OCI-LY1 (cell line): ENCODE results near the gene PTGES.
"Not testable (repeated sequence)": the region's sequence is repeated elsewhere in the genome, so short reads cannot be mapped to it uniquely, and the experiment has no call there.

Experiments
- CTCF ChIP-seq: fragments of 200-600 bp; sonication (generic), shearing (Covaris generic); IDR thresholded peaks from 2 replicates; pipeline ENCODE4 v1.5.1; 2017; ENCODE audit warnings: mild to moderate bottlenecking, antibody characterized with exemption, low read length, moderate library complexity, mixed read lengths
- EZH2 ChIP-seq: fragments of 200-600 bp; sonication (generic), shearing (Covaris generic); IDR thresholded peaks from 2 replicates; pipeline ENCODE4 v1.8.0; 2017; ENCODE audit warnings: borderline replicate concordance, mixed run types, mild to moderate bottlenecking, antibody characterized with exemption, low read length, moderate library complexity, mixed read lengths

GRCh38 chr9:129749052-129749451 lies 3.8 kb downstream of the PTGES start:
- not testable (repeated sequence) for TF ChIP-seq CTCF, EZH2
